C1 segment of cervical spinal cord (tissue), 14 donors: ENCODE measurements around the gene CEACAM1.
A peak's percentile ranks its signal among the peaks of the same experiment; 100 is the strongest.
"Not testable (repeated sequence)": the region's sequence is repeated elsewhere in the genome, so short reads cannot be mapped to it uniquely, and the experiment has no call there.

ENCODE experiments used
- DNase-seq, 14 donors: peaks; one replicate each; lab custom pipeline; 2025; lab: John Stamatoyannopoulos, UW

CEACAM1 gene

DNA sequence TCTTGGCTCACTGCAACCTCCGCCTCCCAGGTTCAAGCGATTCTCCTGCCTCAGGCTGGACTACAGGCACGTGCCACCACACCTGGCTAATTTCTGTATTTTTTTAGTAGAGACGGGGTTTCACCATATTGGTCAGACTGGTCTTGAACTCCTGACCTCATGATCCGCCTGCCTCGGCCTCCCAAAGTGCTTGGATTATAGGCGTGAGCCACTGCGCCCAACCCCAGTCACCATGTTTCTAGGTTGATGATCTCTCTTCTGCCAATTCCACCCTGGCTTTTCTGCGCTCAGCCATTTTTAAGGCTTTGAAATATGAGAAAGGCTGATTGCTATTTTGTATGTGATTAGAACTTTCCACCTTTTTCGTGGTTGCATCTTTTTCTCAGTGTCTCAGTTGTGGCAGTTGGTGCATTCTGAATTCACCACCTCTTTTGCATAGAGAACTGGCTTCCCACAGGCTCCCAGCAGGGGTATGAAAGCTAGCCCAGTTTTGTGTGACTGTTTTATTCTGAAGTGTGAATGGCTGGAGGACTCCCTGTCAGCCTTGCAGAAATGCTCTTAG lies 15.5 kb downstream of the CEACAM1 start:
- DNase-seq = peak in 1 of 14 donors; percentile 73

DNA sequence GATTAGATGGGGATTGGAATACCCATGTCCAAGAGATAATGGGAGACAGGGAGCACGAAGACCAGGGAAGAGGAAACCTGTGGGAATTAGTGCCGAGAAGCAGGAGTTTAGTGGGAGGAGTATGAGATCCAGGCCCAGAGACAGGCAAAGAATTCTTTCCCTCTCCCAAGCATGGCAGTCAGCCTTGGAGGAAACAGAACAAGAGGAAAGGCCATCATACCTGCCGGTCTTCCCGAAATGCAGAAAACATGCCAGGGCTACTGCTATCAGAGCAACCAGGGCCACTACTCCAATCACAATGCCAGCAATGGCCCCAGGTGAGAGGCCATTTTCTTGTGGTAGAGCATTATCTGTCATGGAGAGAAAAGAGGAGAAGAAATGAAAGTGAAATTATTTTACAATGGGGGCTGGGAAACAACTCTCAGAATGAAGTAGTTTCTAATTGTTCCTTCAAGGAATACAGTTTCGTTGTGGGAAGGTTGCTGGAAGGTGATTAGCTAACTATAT lies 16.1 kb downstream of the CEACAM1 start:
- no peak for DNase-seq

GRCh38 chr19:42511340-42511739 lies 16.9 kb downstream of the CEACAM1 start:
- no peak for DNase-seq

DNA sequence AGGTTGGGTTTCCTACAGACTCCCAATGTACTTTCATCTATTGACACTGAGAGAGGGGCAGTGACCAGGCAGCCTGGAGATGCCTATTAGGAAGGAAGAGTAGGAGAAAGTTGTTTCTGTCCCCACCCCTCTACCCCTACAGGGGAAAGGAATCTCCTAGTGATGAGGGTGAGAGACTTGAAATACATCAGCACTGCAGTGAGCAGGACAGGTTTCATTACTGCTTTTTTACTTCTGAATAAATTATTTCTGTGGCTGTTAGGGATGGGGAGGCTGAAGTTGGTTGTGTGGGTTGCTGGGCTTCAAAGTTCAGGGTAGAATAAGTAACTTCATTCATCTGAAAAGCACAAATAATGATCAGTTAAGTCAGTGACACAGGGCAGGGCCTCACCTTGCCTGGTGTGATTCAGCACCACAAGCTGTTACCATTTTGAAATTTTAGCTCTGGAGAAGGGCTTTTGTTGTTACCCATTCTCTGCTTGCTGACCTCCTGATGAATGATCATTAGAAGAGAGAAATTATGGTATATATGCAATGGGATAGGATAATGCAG lies 19.3 kb downstream of the CEACAM1 start:
- no peak for DNase-seq

DNA sequence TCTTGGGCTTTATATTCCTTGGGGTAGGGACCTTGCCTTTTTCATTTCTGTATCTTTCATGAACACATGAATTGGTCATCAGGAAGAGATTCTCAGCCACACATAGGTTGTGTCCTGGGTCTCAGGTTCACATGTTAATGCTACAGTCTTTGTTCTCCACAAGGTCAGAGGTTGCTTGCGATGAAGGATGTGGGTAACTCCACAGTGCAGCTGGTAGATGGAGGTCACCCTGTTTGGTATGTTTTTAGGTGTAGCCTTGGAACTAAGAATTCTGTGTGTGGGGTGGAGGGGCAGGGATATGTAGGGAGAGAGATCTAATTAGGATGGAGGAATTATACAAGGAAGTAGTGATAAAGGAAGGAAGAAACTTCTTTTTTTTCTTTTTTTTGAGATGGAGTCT lies 23.2 kb downstream of the CEACAM1 start:
- DNase-seq = no peak

DNA sequence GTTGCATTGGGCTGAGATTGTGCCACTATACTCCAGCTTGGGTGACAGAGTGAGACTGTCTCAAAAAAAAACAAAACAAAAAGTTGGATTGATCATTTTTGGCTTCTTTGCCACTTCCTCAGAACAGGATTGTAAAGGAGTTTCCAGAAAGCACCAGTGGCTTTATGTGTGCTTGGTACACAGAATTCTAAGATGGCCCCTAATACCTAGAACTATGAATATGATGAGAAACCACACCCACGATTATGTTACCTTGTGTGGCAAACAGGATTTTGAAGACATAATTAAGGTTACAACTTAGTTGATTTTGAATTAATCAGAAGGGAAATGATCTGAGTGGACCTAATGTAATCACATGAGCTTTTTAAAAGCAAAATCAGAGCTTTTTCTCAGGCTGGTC lies 26.5 kb downstream of the CEACAM1 start:
- DNase-seq = no peak

- DNase-seq = not testable (repeated sequence)
Observed at GRCh38 chr19:42501243-42501642, 27.0 kb downstream of the CEACAM1 start.

- no peak for DNase-seq
Observed at GRCh38 chr19:42498169-42498757, 30.0 kb downstream of the CEACAM1 start.

DNA sequence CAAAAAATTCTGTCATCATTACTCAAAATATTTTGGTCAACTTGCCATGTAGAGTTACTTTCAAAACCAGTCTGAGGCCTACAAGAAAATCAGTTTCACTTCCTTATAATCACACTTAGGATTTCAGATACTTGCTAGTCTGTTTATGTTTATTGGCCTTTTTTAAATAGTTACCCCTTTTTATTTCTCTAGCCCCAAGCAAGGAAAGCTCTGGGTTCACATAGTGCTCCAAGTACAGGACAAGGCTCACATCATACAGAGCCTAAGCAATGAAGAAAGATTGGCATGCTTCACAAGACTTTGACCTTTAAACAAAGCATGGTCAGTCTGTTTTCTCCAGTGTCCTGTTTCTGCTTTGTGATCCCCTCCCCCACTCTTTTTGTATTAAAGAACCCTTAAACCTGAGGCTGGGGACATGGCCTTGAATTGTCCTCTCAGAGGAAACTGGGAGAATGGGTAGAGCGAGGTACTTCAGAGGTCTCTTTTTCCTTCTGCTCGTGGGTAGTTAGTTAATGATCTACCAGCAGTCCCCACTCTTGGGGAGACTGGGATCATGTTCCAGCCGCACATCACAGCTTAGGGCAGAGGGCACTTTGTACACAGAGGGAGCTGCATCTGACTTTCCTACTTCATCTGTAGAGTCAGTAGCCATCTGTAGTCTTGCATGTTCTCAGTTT lies 30.7 kb downstream of the CEACAM1 start:
- DNase-seq = no peak

DNA sequence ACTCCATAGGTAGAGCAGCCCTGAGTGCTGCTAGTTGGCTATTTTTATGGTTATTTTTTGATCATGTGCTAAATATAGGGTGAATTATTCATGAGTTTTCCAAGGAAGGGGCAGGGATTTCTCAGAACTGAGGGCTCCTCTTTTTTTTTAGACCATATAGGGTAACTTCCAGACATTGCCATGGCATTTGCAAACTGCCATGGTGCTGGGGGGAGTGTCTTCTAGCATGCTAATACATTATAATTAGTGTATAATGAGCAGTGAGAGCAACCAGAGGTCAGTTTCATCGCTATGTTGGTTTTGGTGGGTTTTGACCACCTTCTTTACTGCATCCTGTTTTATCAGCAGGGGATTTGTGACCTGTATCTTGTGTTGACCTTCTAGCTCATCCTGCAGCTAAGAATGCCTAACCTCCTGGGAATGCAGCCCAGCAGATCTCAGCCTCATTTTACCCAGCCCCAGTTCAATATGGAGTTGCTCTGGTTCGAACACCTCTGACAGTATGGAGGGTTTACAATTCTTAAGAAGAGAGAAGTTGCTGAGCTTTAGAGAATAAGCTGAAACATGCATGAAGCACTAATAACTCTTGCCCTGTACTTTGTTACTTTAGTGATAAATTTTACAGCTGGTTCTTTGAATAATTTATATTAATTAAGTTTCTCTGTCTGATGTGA lies 31.7 kb downstream of the CEACAM1 start:
- DNase-seq = no peak

DNA sequence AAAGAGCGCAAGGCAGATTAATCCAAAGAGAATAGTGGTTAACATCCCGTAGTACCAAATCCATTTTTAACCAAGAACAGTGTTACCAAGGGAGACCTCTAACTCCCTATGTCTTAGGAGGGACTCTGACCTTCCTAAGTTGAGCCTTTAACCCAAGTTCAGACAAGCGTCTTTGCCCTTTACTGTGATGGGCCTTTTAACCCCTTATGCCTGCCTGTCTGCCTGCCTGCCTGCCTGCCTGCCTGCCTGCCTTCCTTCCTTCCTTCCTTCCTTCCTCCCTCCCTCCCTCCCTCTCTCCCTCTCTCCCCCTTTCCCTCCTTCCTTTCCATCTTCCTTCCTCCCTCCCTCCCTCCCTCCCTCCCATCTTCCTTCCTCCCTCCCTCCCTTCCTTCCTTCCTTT lies 32.6 kb downstream of the CEACAM1 start:
- DNase-seq = no peak

DNA sequence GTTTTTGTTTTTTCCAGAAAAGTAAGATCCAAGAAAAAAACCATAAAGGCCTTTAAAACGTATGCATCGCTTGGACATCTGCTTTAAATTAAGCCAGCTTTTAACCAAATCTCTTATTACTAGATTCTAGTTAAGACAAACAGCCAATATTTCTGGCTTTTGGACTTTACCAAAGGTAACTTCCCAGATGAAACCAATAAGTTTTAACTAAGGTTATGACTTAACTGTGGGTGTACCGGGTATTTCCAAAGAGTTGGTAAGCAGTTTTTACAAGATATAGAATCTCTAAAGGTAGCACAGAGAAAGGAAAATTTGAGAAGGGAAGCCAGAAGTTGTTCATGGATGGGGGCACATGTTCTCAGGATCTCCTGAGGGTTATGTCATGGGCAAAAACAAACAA lies 34.0 kb downstream of the CEACAM1 start:
- no peak for DNase-seq

GRCh38 chr19:42488783-42489521 lies 39.3 kb downstream of the CEACAM1 start:
- DNase-seq = no peak

GRCh38 chr19:42487798-42488178 lies 40.5 kb downstream of the CEACAM1 start:
- DNase-seq = no peak

- no peak for DNase-seq
Observed at GRCh38 chr19:42487032-42487797, 41.1 kb downstream of the CEACAM1 start.

DNA sequence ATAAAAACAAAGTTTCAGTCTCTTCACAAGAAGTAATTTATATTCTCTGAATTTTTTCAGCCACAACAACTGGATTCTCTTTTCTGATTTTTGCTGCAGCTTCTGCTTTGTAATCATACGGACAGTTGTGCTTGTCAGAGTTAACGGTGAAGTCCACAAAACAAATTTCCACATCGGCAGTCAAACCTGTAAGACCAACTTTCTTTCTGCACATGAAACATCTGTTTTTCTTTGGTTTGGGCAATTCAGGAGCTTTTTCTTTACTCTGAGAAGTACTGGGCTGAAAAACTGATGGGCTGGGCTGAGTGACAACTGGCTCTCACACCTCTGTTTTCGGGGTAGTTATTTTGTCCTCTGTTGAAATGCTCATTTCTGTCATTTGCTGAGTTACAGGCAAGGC lies 43.2 kb downstream of the CEACAM1 start:
- not testable (repeated sequence) for DNase-seq

DNA sequence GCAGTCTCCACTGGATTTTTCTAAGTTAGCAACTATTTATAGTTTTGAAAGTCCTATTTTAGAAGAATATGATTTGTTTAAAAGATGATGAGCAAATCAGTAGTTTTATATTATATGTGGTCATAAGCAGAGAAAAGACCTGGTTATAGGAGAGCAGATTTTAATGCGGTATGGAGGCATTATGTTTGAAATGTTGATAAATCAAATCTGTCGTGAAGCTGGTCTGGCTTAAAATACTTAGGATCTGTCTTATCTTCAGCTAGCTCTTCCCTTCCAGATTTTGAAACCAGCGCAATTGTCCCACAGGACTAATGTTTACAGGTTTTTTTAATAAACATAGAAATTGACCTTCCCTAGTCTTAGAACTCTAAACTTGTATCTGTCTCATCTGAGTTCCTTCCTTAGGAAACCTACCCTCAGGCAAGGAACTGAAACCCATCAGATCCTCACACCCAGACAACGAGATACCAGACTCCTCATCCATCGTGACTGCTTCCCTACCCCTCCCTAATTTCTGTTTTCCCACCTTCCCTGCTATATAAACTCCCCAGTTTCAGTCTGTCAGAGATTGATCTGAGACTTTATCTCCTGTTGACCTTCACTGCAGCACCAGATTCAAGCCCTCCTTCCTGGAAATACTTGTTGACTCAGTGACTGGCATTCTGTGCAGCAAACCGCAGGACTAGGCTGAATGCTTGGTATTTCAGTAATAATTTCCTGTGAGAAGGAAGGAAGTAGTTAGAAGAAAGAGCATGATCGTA lies 47.8 kb downstream of the CEACAM1 start:
- no peak for DNase-seq

DNA sequence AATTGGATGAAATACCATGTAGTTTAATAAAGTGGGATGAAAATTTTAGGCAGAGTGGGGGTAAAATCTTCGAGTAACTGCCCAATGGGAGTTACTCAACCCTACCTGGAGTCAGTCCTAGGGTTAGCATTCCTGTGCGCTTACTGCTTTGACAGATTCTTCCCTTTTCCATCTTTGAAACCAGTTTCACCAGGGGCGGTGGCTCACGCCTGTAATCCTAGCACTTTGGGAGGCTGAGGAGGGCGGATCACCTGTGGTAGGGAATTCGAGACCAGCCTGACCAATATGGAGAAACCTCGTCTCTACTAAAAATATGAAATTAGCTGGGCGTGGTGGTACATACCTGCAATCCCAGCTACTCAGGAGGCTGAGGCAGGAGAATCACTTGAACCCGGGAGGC lies 48.5 kb downstream of the CEACAM1 start:
- no peak for DNase-seq

- no peak for DNase-seq
Observed at GRCh38 chr19:42478765-42479311, 49.4 kb downstream of the CEACAM1 start.

DNA sequence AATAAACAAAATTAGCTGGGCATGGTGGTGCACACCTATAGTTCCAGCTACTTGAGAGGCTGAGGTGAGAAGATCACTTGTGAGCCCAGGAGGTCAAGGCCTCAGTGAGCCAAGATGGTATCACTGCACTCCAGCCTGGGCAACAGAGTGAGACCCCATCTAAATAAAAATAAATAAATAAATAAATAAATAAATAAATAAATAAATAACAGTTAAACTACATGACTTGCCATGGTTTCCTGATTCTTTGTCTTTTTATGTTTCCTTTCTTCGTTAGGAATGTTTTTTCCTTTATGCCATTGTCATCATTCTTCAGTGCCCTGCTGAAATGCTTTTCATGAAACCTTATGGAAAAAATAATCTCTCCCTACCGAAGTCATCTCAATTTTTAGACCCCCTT lies 50.3 kb downstream of the CEACAM1 start:
- DNase-seq = no peak
